GM12872 (cell line): Measurements from ENCODE around the gene NTRK2.

ENCODE experiments used
- CTCF ChIP-seq: IDR thresholded peaks from 3 replicates; pipeline ENCODE4 v1.5.1; 2011; ENCODE audit warnings: low read depth, mild to moderate bottlenecking, low read length, moderate library complexity; ENCODE audit not compliant: insufficient read depth

Gene NTRK2

GRCh38 chr9:84759804-84760203 lies 90.3 kb downstream of the NTRK2 start:
- no peak for TF ChIP-seq CTCF

DNA sequence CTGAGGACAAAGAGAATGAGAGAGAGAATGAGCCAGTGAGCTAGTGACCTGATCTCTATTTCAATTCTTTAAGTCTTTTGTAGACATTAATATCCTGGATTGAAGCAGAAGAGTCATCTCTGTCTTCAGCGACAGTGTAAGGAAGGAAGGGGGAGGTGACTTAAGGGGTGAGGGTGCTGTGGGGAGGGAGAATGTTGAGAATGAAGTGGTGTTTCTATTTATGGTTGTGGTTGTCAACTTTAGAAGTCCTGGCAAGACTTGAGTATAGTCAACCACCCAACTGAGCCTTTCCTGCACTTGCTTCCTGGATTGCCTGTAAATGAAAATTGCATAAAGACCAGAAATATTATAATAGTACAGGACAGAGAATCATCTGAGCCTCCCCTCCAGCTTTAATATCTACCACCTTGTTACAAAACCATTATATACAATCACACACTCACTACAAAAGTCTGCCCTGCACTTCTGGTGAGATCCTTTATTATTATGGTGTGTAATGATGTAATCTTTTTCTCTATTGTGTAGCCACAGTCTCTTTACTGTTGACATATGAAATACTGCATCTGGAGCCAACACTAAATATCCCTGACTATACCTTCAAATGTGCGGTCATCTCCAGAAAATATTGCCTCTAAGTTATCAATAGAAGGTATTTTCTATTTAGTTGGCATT lies 91.7 kb downstream of the NTRK2 start:
- no peak for TF ChIP-seq CTCF

DNA sequence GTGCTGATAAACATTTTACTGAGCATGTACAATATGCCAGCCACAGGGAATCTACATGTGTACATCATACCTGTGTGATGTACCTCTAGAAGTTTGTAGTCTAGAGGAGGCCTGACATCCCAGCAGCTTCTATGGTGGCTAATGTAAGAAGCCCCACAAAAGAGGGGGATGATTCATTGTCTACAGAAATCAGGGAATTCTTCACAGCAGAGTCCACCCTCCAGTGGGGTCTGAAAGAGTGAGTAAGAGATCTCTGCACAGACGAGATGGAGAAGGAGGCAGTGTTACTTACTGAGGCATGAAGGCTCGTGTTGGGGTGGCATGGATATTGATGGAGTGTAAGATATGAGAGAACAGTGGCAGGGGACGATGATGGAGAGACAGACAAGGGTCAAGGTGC lies 103.0 kb downstream of the NTRK2 start:
- TF ChIP-seq CTCF = no peak

- no peak for TF ChIP-seq CTCF
These were observed 103.5 kb downstream of the NTRK2 start for GRCh38 chr9:84773022-84773421.

DNA sequence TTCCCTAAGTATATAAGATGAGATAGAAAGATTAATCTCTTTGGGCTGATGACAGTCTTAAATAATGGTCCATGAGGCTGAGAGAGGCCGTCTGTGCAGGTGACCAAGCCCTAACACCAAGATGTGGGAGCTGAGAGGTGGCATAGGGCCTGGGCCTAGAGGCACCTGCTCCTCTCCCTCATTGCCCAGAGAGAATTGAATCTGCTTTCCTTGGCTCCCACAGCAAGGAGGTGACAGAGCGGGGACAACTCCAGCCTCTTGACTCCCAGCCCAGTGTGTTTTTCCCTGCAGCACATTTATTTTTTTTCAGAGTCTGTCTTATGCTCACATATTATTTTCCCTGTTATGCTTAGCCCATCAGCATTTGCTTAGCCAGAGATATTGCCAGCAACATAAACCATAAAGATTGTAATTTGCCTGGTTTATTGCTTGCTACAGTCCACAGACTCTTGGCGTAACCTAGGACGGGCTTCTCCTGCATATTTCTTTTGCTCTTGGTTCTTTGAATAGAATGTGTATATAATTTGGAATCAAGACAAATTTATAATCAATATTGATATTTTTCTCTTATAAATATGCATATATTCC lies 105.6 kb downstream of the NTRK2 start:
- TF ChIP-seq CTCF = no peak

- TF ChIP-seq CTCF = no peak
These were observed 109.0 kb downstream of the NTRK2 start for GRCh38 chr9:84778570-84778969.

DNA sequence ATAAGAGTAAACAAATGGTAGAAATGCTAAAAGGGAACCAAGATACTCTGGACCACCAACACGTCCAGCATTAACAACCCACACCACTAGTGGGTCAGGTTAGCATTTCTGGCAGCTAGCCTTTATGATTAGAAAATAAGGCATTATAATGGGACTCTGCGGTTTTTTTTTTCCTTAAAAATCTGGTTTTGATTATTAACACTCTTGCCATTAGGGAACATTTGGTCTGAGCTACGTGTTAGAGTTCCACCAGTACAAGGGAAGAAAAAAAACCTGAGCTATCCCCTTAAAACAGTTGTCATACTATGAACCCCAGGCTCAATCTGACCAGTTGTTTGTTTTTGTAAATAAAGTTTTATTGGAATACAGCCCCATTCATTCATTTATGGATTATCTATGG lies 110.4 kb downstream of the NTRK2 start:
- TF ChIP-seq CTCF = no peak
